BLaER1 treated with 17β-estradiol and CSF1 and Interleukin-3, amounts not matched to agents 10 nM and 100 nM (cell line): Measurements from ENCODE around the gene TCTN1.
"Not testable (repeated sequence)": the region's sequence is repeated elsewhere in the genome, so short reads cannot be mapped to it uniquely, and the experiment has no call there.

Experiments
- H3K27ac ChIP-seq, 11 experiments: shearing (Covaris generic); formaldehyde crosslinking; 2 replicates each; pipeline ENCODE4 v1.8.1; 2022
- H3K27me3 ChIP-seq, 11 experiments: shearing (Covaris generic); formaldehyde crosslinking; 2 replicates each; pipeline ENCODE4 v1.8.1; 2022
- H3K36me3 ChIP-seq, 11 experiments: shearing (Covaris generic); formaldehyde crosslinking; 2 replicates each; pipeline ENCODE4 v1.8.1; 2022
- H3K4me1 ChIP-seq, 10 experiments: shearing (Covaris generic); formaldehyde crosslinking; 2 replicates each; pipeline ENCODE4 v1.8.1; 2022
- H3K4me2 ChIP-seq, 11 experiments: shearing (Covaris generic); formaldehyde crosslinking; 2 replicates each; pipeline ENCODE4 v1.8.1; 2022
- H3K4me3 ChIP-seq, 10 experiments: shearing (Covaris generic); formaldehyde crosslinking; 2 replicates each; pipeline ENCODE4 v1.8.1; 2022
- H3K9ac ChIP-seq, 11 experiments: shearing (Covaris generic); formaldehyde crosslinking; 2 replicates each; pipeline ENCODE4 v1.8.1; 2022
- H3K9me3 ChIP-seq, 11 experiments: shearing (Covaris generic); formaldehyde crosslinking; replicated peaks in 1 of 11; 2 replicates each; pipeline ENCODE4 v1.8.1; 2022
- H4K20me1 ChIP-seq, 11 experiments: shearing (Covaris generic); formaldehyde crosslinking; 2 replicates each; pipeline ENCODE4 v1.8.1; 2022
- Cebpa-rat ChIP-seq, 11 experiments: shearing (Covaris generic); IDR thresholded peaks; 2 replicates each; pipeline ENCODE4 v1.8.1; 2022

TCTN1 gene

GRCh38 chr12:110597885-110598284 lies 16.0 kb upstream of the TCTN1 start:
- Histone ChIP-seq H3K4me3 (no peak overlapping the region), H3K4me2 (no peak overlapping the region), H3K36me3 (no peaks in the 10 kb centered on the region), H3K9ac (no peak overlapping the region), H3K27ac (no peak overlapping the region), H3K4me1 (peaks cover 0 to 36% (median 8%) of the 10 kb centered on the region in 10 experiments; a peak in 10 of 20 replicates), H3K9me3 (no peaks in the 10 kb centered on the region), H4K20me1 (no peaks in the 10 kb centered on the region), H3K27me3 (no peaks in the 10 kb centered on the region)
- TF ChIP-seq Cebpa-rat (IDR thresholded peaks at IDR 0.05), result no peak

- H3K4me1 ChIP-seq, result peaks cover 0 to 42% (median 12%) of the 10 kb centered on the region in 10 experiments; a peak in 12 of 20 replicates
- H3K27me3 ChIP-seq, result no peaks in the 10 kb centered on the region
- H3K9ac ChIP-seq, result peak overlapping the region in 4 of 11 experiments; percentile 12 to 51 (median 28); a peak in 5 of 22 replicates
- H3K9me3 ChIP-seq, result no peaks in the 10 kb centered on the region
- no peaks in the 10 kb centered on the region for H3K36me3 ChIP-seq
- peak overlapping the region in 5 of 11 experiments; percentile 31 to 86 (median 67); a peak in 10 of 22 replicates for H3K4me2 ChIP-seq
- peak overlapping the region in 8 of 11 experiments; percentile 12 to 69 (median 40); a peak in 8 of 22 replicates for H3K27ac ChIP-seq
- H3K4me3 ChIP-seq, result no peak overlapping the region
- TF ChIP-seq Cebpa-rat (IDR thresholded peaks at IDR 0.05), result no peak
- H4K20me1 ChIP-seq, result no peaks in the 10 kb centered on the region
Observed at GRCh38 chr12:110599334-110599733, 14.6 kb upstream of the TCTN1 start.

- H3K4me2 ChIP-seq, result peak overlapping the region in 5 of 11 experiments; percentile 12 to 86 (median 67); a peak in 9 of 22 replicates
- peak overlapping the region in 7 of 11 experiments; percentile 4 to 69 (median 39); a peak in 10 of 22 replicates for H3K27ac ChIP-seq
- H3K9ac ChIP-seq, result peak overlapping the region in 3 of 11 experiments; percentile 14 to 36 (median 14); a peak in 3 of 22 replicates
- H4K20me1 ChIP-seq, result no peaks in the 10 kb centered on the region
- no peaks in the 10 kb centered on the region for H3K36me3 ChIP-seq
- no peaks in the 10 kb centered on the region for H3K27me3 ChIP-seq
- no peak overlapping the region for H3K4me3 ChIP-seq
- H3K4me1 ChIP-seq, result peaks cover 0 to 51% (median 21%) of the 10 kb centered on the region in 10 experiments; a peak in 18 of 20 replicates
- H3K9me3 ChIP-seq, result no peaks in the 10 kb centered on the region
- TF ChIP-seq Cebpa-rat (IDR thresholded peaks at IDR 0.05), result peak in 6 of 11 experiments; percentile 21 to 74 (median 48); a peak in 6 of 22 replicates
Observed at GRCh38 chr12:110600254-110600653, 13.7 kb upstream of the TCTN1 start.

- peaks cover 9 to 67% (median 33%) of the 10 kb centered on the region in 10 experiments; a peak in 18 of 20 replicates for H3K4me1 ChIP-seq
- H3K27ac ChIP-seq, result peak overlapping the region in 2 of 11 experiments; percentile 45 to 96; a peak in 3 of 22 replicates
- H3K27me3 ChIP-seq, H3K9me3 ChIP-seq, H4K20me1 ChIP-seq, H3K36me3 ChIP-seq, H3K4me2 ChIP-seq, H3K4me3 ChIP-seq: not testable (repeated sequence)
- H3K9ac ChIP-seq, result 0 out of 22 replicates have a peak overlapping the region, but pooled peaks of 2 of the 11 experiments have one; percentile 3 to 6
Observed at GRCh38 chr12:110602085-110602814, 11.7 kb upstream of the TCTN1 start.

- Histone ChIP-seq H3K4me3 (peak overlapping the region; percentile 48 to 68 (median 55)), H4K20me1 (no peaks in the 10 kb centered on the region), H3K36me3 (no peaks in the 10 kb centered on the region), H3K9ac (peak overlapping the region; percentile 73 to 92 (median 82)), H3K27ac (peak overlapping the region; percentile 74 to 96 (median 92)), H3K4me1 (peaks cover 9 to 50% (median 30%) of the 10 kb centered on the region in 10 experiments; a peak in 18 of 20 replicates), H3K27me3 (no peaks in the 10 kb centered on the region), H3K4me2 (peak overlapping the region; percentile 56 to 86 (median 76)), H3K9me3 (no peaks in the 10 kb centered on the region)
- TF ChIP-seq Cebpa-rat (IDR thresholded peaks at IDR 0.05), result no peak
Observed at GRCh38 chr12:110606253-110606611, 7.7 kb upstream of the TCTN1 start.

- Histone ChIP-seq H3K4me1 (peaks cover 22 to 48% (median 32%) of the 10 kb centered on the region in 10 experiments), H3K27me3 (no peaks in the 10 kb centered on the region), H3K9ac (peak overlapping the region; percentile 70 to 85 (median 81)), H4K20me1 (no peaks in the 10 kb centered on the region), H3K4me3 (peak overlapping the region; percentile 61 to 84 (median 66)), H3K4me2 (peak overlapping the region; percentile 86 to 98 (median 94)), H3K27ac (peak overlapping the region; percentile 68 to 87 (median 72)), H3K9me3 (no peaks in the 10 kb centered on the region), H3K36me3 (no peaks in the 10 kb centered on the region)
- no peak for TF ChIP-seq Cebpa-rat (IDR thresholded peaks at IDR 0.05)
Observed at GRCh38 chr12:110613071-110613770, 708 bp upstream of the TCTN1 start.

- peaks cover 25 to 46% (median 36%) of the 10 kb centered on the region in 10 experiments for H3K4me1 ChIP-seq
- no peak overlapping the region for H3K4me3 ChIP-seq
- H3K27ac ChIP-seq, result no peak overlapping the region
- peak overlapping the region in 5 of 11 experiments; percentile 21 to 85 (median 35); a peak in 5 of 22 replicates for H3K9ac ChIP-seq
- H3K27me3 ChIP-seq, result no peaks in the 10 kb centered on the region
- peak overlapping the region; percentile 86 to 98 (median 94); a peak in 21 of 22 replicates for H3K4me2 ChIP-seq
- no peak for TF ChIP-seq Cebpa-rat (IDR thresholded peaks at IDR 0.05)
- H3K36me3 ChIP-seq, result no peaks in the 10 kb centered on the region
- H4K20me1 ChIP-seq, result no peaks in the 10 kb centered on the region
- H3K9me3 ChIP-seq, result no peaks in the 10 kb centered on the region
Observed at GRCh38 chr12:110615171-110615570, 1.2 kb downstream of the TCTN1 start.

GRCh38 chr12:110616471-110617115 lies 2.7 kb downstream of the TCTN1 start:
- H3K4me1 ChIP-seq, result peaks cover 25 to 45% (median 37%) of the 10 kb centered on the region in 10 experiments

More at GRCh38 chr12:110616471-110617115, 2.7 kb downstream of the TCTN1 start:
- Histone ChIP-seq H3K4me2 (no peak overlapping the region), H3K36me3 (no peaks in the 10 kb centered on the region), H3K4me3 (no peak overlapping the region), H4K20me1 (no peaks in the 10 kb centered on the region), H3K27me3 (no peaks in the 10 kb centered on the region), H3K9me3 (no peaks in the 10 kb centered on the region), H3K9ac (no peak overlapping the region), H3K27ac (no peak overlapping the region)
- no peak for TF ChIP-seq Cebpa-rat (IDR thresholded peaks at IDR 0.05)
